ENCODE results near the gene MAD1L1.
"Not testable (repeated sequence)": the region's sequence is repeated elsewhere in the genome, so short reads cannot be mapped to it uniquely, and the experiment has no call there.

The MAD1L1 gene

GRCh38 chr7:1977059-1977875 lies 255.5 kb downstream of the MAD1L1 start:
- no peak for DNase-seq

- DNase-seq, result not testable (repeated sequence)
Measured at GRCh38 chr7:1976521-1976920, 256.2 kb downstream of the MAD1L1 start.

DNA sequence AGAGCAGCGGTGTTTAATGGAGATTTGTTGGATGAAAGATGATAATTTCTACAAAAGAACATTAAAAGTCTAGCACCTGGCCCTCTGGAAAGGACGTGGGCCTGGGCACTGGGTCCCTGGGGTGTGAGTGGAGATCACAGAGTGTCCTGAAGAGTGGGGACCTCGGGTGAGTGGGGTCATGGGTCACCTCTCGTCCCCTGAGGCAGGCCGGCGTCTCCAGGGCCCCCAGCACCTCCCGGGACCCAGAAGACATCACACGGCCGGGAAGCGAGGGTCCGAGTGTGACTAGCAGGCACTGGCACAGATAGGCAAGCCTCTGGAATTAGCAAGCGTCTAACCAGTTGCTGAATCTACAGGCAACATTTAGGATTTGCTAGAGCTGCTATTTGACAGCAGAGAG lies 257.2 kb downstream of the MAD1L1 start:
- no peak for DNase-seq

DNA sequence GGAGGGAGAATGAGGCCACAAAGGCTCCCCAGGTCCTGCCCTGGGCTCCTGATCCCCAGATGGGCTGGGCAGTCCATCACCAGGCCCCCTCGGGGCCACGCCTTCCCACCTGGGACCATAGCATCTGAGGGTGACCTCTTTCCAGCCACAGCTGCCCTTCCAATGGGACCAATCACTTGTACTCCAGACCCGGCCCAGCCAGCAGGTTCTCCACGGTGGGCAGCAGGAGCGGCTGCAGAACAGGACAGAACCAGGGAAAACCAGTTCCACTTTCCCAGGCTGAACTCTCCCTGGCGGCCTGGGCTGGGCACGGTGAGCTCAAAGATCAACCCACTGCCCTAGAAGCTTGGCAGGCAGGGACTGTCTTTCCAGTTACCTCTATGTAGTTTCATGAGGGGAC lies 257.6 kb downstream of the MAD1L1 start:
- no peak for DNase-seq

DNA sequence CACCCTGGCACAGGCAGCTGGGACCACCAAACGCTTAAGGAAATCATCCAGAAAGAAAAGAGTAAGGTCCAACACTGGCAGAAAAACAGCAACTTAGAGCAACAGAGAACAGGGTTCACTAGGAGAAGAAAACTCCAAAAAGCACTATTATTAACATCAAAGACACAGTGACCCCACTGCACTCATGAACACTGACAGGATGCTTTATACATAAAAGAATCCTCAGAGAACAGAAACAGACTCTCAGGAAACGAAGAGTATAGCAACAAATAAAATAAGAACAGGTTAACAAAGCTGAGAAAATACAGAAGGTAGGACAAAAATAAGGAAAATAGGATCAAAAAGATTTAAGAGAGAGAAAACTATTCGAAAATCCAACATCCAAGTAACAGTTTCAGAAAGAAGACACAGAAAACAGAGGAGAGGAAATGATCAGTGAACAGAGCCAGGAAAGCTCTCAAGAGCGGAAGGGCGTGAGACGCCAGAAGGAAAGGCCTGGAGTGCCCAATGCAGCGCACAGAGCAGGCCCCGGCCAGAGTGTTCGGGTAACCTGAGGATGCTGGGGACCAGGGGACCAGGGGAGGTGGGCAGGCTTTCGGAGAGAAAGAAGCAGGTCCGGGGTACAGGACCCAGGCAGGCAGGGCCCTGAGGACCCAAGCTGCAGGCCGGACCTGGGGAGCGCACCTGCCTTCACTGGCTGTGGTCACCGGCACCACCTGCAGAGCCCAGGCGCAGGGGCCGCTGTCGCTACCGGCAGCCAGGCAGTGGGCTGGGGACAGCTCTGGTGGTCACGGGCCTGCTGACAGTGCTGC lies 258.2 kb downstream of the MAD1L1 start:
- DNase-seq, result no peak

- no peak for DNase-seq
Measured at GRCh38 chr7:1973321-1974251, 259.2 kb downstream of the MAD1L1 start.

DNA sequence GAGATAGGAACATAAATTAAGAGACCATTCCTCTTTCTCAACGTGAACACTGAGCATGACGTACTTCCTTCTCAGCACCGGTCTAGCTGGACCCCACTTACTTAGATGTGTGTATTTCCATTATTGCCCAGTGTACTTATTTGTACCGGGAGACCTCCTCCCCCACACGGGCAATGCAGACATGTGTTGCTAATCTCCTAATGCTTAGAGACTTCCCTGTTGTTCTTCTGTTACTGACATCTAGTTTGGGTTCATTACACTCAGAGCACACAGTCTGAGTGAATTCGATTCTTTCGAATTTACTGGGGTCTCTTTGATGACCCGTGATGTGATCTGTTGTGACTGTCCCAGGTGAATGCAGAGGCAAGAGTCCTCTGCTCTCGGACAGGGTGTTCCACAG lies 260.0 kb downstream of the MAD1L1 start:
- DNase-seq, result no peak

GRCh38 chr7:1971946-1972654 lies 260.6 kb downstream of the MAD1L1 start:
- DNase-seq, result no peak

DNA sequence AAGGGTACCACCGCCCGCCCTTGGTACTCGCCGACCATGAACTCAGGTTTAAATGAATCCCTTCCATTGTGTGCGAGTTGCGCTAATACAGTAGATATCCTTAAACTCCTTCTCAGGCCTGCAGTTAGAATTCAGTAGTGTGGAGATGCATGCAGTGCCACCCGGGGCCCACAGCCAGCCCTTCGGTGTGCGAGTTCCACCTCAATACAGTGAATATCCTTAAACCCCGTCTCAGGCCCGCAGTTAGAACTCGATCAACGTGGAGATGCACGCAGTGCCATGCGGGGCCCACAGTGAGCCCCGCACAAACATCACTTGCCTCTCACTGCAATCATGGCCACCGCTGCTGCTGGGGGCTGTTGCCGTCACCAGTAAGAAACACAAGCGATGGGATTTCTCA lies 261.9 kb downstream of the MAD1L1 start:
- DNase-seq, result no peak

GRCh38 chr7:1970285-1970660 lies 262.5 kb downstream of the MAD1L1 start:
- DNase-seq, result not testable (repeated sequence)

GRCh38 chr7:1969459-1970284 lies 263.1 kb downstream of the MAD1L1 start:
- DNase-seq, result no peak

DNA sequence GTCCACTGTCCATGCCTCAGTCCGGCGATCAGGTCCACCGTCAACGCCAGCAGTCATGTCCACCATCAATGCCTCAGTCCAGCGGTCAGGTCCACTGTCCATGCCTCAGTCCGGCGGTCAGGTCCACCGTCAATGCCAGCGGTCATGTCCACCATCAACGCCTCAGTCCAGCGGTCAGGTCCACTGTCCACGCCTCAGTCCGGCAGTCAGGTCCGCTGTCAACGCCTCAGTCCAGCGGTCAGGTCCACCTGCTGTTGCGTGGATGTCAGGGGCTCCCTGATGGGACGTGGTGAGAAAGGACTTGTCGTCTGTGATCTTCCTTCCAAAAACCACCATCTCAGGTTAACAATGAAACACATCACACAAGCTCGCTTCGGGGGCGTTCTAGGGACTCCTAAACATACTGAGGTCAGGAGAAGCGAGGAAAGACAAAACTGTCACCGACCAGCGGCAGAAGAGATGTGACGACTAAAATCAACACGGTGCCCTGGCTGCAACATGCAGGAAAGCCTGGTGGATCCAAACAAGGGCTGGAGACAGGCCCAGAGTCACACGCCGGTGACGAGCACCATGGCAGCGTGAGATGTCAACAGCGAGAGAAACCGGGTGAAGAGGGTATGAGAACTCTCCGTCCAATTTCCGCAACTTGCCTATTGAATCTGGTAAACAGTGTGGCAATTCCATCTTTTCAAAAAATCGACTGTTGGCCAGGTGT lies 264.2 kb downstream of the MAD1L1 start:
- DNase-seq, result no peak

DNA sequence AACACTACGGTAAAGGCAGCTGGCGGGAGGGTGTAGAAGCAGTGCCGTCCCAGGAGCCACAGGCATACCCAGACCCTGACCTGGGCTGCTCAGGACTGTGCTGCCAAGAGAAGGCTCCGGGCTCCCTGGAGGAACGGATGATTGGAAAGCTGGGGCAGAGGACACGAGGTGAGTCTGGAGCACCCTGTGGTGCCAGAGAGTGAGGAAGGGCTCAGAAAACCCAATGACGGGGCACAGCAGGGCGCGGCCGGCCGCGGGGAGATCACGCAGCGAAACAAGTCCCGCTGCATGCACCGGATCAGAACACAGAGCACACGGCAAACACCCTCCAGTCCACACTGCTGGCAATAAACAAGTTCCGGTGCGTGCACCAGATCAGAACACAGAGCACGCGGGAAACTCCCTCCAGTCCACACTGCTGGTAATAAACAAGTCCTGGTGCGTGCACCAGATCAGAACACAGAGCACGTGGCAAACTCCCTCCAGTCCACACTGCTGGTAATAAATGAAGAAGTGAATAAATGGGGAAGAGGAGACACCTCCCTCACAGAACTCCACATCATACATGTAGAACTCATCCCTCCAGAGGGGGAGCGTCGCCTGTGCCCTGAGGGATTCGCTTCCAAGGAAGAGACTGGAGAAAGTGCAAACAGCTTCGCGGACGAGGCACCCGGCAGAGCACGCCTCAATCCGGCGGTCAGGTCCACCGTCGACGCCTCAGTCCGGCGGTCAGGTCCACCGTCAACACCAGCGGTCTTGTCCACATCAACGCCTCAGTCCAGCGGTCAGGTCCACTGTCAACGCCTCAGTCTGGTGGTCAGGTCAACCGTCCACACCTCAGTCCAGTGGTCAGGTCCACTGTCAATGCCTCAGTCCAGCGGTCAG lies 265.0 kb downstream of the MAD1L1 start:
- DNase-seq, result no peak

GRCh38 chr7:1966631-1967200 lies 266.0 kb downstream of the MAD1L1 start:
- no peak for DNase-seq

GRCh38 chr7:1965579-1966294 lies 267.0 kb downstream of the MAD1L1 start:
- no peak for DNase-seq

- no peak for DNase-seq
Measured at GRCh38 chr7:1964913-1965578, 267.7 kb downstream of the MAD1L1 start.

- no peak for DNase-seq
Measured at GRCh38 chr7:1964211-1964912, 268.4 kb downstream of the MAD1L1 start.
